ACC112 (cell line): ENCODE measurements around the gene STXBP5.

Experiments
- H2AFZ ChIP-seq: fragments of 200-600 bp; sonication (generic); one replicate; pipeline ENCODE4 v1.6.0; 2017; ENCODE audit warnings: antibody characterized with exemption, low read length; ENCODE audit not compliant: unreplicated experiment
- H3K27ac ChIP-seq: fragments of 200-600 bp; sonication (generic); 2 replicates; pipeline ENCODE4 v1.5.1; 2014; ENCODE audit warnings: low read depth, mild to moderate bottlenecking, antibody characterized with exemption, low read length, moderate library complexity
- H3K27me3 ChIP-seq: fragments of 200-600 bp; sonication (generic); 2 replicates; pipeline ENCODE4 v1.6.1; 2014; ENCODE audit warnings: mild to moderate bottlenecking, antibody characterized with exemption, low read length, moderate library complexity, mixed read lengths; ENCODE audit not compliant: insufficient read depth
- H3K36me3 ChIP-seq: fragments of 200-600 bp; sonication (generic); 2 replicates; pipeline ENCODE4 v1.6.1; 2016; ENCODE audit warnings: mild to moderate bottlenecking, antibody characterized with exemption, low read length, moderate library complexity, mixed read lengths; ENCODE audit not compliant: insufficient read depth
- H3K4me1 ChIP-seq: fragments of 200-600 bp; sonication (generic); one replicate; pipeline ENCODE4 v1.6.1; 2016; ENCODE audit warnings: low read length, mixed read lengths; ENCODE audit not compliant: insufficient read depth, unreplicated experiment, control insufficient read depth
- H3K4me3 ChIP-seq: fragments of 200-600 bp; sonication (generic); 2 replicates; pipeline ENCODE4 v1.5.1; 2014; ENCODE audit warnings: mild to moderate bottlenecking, low read depth, low read length
- H3K79me2 ChIP-seq: fragments of 200-600 bp; sonication (generic); one replicate; pipeline ENCODE4 v1.6.0; 2016; ENCODE audit warnings: low read length; ENCODE audit not compliant: control insufficient read depth, unreplicated experiment, insufficient read depth

STXBP5 gene

DNA sequence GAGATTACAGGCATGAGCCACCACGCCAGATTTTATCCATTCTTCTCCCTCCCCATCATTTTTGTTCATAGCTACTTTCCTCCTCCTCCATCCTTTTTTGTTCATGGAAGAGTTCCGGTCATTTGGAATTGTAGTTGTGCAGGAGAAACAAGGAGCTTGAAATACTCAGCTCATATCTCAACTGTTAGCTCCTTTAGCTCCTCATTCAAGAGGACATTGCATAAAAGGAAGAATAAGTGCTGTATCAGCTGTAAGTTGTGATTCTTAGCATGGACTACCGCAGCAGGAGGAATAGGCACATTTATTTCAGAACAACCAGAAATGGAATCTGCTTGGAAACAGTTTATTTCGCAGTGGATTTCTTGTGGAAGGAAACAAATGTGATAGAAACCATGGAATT lies 7.6 kb downstream of the STXBP5 start:
- peaks cover 53% of the 10 kb centered on the region for H3K4me1 ChIP-seq
- H2AFZ ChIP-seq = no peak overlapping the region
- 0 out of 2 replicates have a peak overlapping the region, but pooled peaks have one; percentile 14 for H3K27ac ChIP-seq
- peaks cover 29% of the 10 kb centered on the region for H3K36me3 ChIP-seq
- H3K27me3 ChIP-seq = no peaks in the 10 kb centered on the region
- H3K79me2 ChIP-seq = peaks cover 89% of the 10 kb centered on the region
- no peak overlapping the region for H3K4me3 ChIP-seq

GRCh38 chr6:147212622-147213021 lies 8.4 kb downstream of the STXBP5 start:
- Histone ChIP-seq H3K27ac (no peak overlapping the region), H3K36me3 (peaks cover 29% of the 10 kb centered on the region), H3K4me1 (peaks cover 53% of the 10 kb centered on the region), H3K27me3 (no peaks in the 10 kb centered on the region), H3K4me3 (no peak overlapping the region), H3K79me2 (peaks cover 88% of the 10 kb centered on the region), H2AFZ (no peak overlapping the region)

GRCh38 chr6:147213772-147214171 lies 9.6 kb downstream of the STXBP5 start:
- Histone ChIP-seq H3K27ac (no peak overlapping the region), H2AFZ (no peak overlapping the region), H3K4me1 (peaks cover 42% of the 10 kb centered on the region), H3K27me3 (no peaks in the 10 kb centered on the region), H3K36me3 (peaks cover 39% of the 10 kb centered on the region), H3K79me2 (peaks cover 88% of the 10 kb centered on the region), H3K4me3 (no peak overlapping the region)

DNA sequence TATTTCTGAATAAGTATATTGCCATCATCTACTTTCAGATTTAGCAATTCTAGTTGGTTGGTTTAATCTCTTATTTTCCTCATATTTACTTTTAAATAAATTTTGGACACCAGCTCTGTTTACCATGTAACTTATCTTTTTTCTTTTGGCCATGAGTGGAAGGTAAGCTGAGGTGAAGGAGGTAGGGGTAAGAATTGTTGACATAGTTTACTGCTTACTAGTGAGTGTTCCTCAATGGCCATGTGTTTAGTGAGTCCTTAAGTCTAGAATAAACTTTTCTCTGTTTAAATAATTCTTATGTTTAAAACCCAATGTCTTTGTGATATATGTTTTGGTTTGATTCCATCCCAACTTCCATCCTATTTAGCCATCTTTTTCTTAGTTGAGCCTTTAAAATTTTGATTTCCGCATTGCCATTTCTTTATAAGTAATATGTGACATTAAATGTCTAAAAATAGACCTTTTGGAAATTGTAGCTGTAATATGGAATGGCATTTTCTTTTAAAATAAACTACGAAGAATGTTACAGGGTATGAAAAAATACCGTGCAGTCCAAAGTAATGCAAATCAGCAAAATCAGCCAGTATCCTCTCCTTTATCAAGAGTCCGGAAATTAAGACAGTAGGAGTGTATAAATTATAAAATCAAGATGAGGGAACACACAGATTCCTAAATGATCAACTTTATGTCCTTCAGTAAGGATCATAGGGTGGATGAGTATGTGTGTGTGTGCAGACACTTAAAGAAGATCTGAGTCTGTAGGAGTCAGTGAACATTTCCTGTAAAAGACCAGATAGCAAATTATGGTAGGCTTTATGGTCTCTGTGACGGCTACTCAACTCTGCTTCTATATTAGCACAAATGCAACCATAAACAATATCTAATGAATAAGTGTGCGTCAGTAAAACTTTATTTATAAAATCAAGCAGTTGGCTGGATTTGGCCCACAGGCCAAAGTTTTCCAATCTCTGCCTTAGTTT lies 10.3 kb downstream of the STXBP5 start:
- no peaks in the 10 kb centered on the region for H3K27me3 ChIP-seq
- H3K79me2 ChIP-seq = peaks cover 88% of the 10 kb centered on the region
- H3K4me1 ChIP-seq = peaks cover 34% of the 10 kb centered on the region
- H3K4me3 ChIP-seq = no peak overlapping the region
- H3K27ac ChIP-seq = no peak overlapping the region
- H2AFZ ChIP-seq = no peak overlapping the region
- H3K36me3 ChIP-seq = peaks cover 46% of the 10 kb centered on the region

DNA sequence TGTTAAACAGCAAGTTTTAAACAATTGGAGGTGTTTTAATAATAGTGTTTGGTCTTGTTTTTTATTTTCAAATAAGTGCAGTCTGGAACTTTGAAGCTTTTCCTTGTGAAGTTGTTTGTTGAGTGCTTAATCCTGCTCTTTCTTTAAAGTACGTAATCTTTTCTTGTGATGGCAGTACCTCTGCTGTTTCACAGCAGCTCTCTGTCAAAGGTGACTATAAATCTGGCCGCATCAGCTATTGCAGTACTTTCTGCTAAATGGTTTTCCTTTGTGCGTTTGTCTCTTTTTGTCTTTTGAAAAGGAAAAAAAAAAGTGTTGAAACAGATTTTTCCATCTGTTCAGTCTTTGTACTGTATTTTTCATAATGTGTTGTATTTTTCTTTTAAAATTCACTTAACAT lies 12.7 kb downstream of the STXBP5 start:
- Histone ChIP-seq H2AFZ (no peak overlapping the region), H3K4me1 (peaks cover 26% of the 10 kb centered on the region), H3K27ac (no peak overlapping the region), H3K79me2 (peaks cover 90% of the 10 kb centered on the region), H3K27me3 (no peaks in the 10 kb centered on the region), H3K4me3 (no peak overlapping the region), H3K36me3 (peaks cover 52% of the 10 kb centered on the region)

DNA sequence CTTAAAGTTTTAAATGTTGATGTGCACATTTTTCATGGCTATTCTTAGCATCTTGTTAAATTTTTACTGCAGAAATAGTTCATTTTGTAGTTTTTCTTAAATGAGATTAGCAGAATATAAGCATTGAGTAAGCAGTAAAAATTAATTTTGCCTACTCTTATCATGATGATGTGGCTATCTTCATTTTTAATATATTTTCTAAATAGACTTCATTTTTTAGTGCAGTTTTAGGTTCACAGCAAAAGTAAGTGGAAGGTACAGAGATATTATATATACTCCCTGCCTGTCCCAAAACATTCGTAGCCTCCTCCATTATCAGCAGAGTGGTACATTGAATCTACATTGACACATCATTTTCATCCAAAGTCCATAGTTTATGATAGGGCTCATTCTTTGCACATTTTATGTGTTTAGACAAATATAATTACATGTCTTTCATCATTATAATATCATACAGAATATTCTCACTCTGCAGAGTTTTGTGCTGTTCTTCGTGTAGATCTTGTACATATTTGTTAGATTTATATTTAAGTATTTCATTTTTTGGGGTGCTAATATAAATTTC lies 13.7 kb downstream of the STXBP5 start:
- peaks cover 90% of the 10 kb centered on the region for H3K79me2 ChIP-seq
- no peaks in the 10 kb centered on the region for H3K27me3 ChIP-seq
- no peak overlapping the region for H3K4me3 ChIP-seq
- H2AFZ ChIP-seq = no peak overlapping the region
- H3K36me3 ChIP-seq = peaks cover 48% of the 10 kb centered on the region
- peaks cover 22% of the 10 kb centered on the region for H3K4me1 ChIP-seq
- no peak overlapping the region for H3K27ac ChIP-seq

- Histone ChIP-seq H3K36me3 (peaks cover 52% of the 10 kb centered on the region), H3K27me3 (no peaks in the 10 kb centered on the region), H3K27ac (no peak overlapping the region), H3K79me2 (peaks cover 91% of the 10 kb centered on the region), H2AFZ (no peak overlapping the region), H3K4me1 (peaks cover 18% of the 10 kb centered on the region), H3K4me3 (no peak overlapping the region)
Observed at GRCh38 chr6:147218797-147219196, 14.6 kb downstream of the STXBP5 start.

DNA sequence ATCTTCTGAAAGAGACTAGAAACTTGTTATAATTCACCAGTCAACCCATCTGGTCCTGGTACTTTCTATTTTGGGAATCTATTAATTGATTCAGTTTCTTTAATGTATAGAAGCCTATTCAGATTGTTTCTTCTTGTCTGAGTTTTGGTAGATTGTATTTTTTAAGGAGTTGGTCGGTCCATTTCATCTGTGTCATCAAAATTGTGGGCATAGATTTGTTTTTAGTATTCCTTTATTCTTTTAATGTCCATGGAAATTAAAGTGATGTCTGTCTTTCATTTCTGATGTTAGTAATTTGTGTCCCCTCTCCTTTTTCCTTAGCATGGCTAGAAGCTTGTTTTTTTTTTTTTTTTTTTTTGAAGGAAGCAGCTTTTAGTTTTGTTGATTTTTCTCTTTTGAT lies 15.2 kb downstream of the STXBP5 start:
- H3K79me2 ChIP-seq = peaks cover 89% of the 10 kb centered on the region
- H3K4me3 ChIP-seq = no peak overlapping the region
- peaks cover 11% of the 10 kb centered on the region for H3K4me1 ChIP-seq
- no peaks in the 10 kb centered on the region for H3K27me3 ChIP-seq
- H3K27ac ChIP-seq = no peak overlapping the region
- no peak overlapping the region for H2AFZ ChIP-seq
- peaks cover 49% of the 10 kb centered on the region for H3K36me3 ChIP-seq

DNA sequence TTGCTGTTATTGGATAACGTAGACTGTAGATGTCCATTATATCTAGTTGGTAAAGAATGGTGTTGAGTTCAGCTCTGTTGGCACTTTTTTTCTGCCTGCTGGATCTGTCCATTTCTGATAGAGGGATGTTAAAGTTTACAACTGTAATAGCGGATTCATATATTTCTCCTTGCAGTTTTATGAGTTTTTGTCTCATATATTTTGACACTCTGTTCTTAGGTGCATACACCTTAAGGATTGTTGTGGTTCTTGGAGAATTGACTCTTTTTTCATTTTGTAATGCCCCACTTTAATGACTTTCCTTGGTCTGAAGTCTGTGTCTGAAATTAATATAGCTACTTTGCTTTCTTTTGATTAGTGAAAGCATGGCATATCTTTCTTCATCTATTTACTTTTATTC lies 16.1 kb downstream of the STXBP5 start:
- H3K4me1 ChIP-seq = peaks cover 8% of the 10 kb centered on the region
- H3K79me2 ChIP-seq = peaks cover 86% of the 10 kb centered on the region
- no peaks in the 10 kb centered on the region for H3K27me3 ChIP-seq
- no peak overlapping the region for H3K27ac ChIP-seq
- peaks cover 45% of the 10 kb centered on the region for H3K36me3 ChIP-seq
- H2AFZ ChIP-seq = no peak overlapping the region
- H3K4me3 ChIP-seq = no peak overlapping the region

DNA sequence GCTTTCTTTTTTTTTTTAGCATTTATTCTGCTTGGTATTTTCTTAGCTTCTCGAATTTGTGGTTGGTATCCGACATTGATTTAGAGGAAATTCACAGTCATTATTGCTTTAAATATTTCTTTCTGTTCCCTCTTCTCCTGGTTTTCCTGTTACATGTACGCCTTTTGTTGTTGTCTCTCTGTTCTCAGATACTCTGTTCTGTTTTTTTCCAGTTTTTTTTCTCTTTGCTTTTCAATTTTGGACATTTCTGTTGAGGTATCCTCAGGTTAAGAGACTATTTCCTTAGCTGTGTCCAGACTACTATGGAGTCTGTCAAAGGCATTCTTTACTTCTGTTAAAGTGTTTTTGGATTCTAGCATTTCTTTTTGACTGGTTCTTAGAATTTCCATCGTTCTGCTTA lies 17.5 kb downstream of the STXBP5 start:
- peak overlapping the region; percentile 1; the same call in 1 of the 2 replicates for H3K27ac ChIP-seq
- H3K79me2 ChIP-seq = peaks cover 83% of the 10 kb centered on the region
- no peaks in the 10 kb centered on the region for H3K27me3 ChIP-seq
- H3K4me3 ChIP-seq = no peak overlapping the region
- H3K4me1 ChIP-seq = peaks cover 8% of the 10 kb centered on the region
- H3K36me3 ChIP-seq = peaks cover 50% of the 10 kb centered on the region
- H2AFZ ChIP-seq = no peak overlapping the region
